Colonic mucosa (tissue), 4 donors: ENCODE data around the gene GBP1. TPM values are rescaled to one million over a fixed set of nuclear protein-coding genes. Genes with fewer than 3 reads are reported as not detected.

ENCODE experiments used
- DNase-seq: peaks from one replicate; pipeline ENCODE4 v3.0.0-alpha.2; 2020
- H3K27ac ChIP-seq: fragments of 200-600 bp; one replicate; pipeline ENCODE4 v1.8.0; 2021
- H3K27me3 ChIP-seq: fragments of 200-600 bp; one replicate; pipeline ENCODE4 v1.8.0; 2021
- H3K36me3 ChIP-seq: fragments of 200-600 bp; one replicate; pipeline ENCODE4 v1.8.0; 2021
- H3K4me1 ChIP-seq: fragments of 200-600 bp; one replicate; pipeline ENCODE4 v1.8.0; 2021; ENCODE audit warnings: mild to moderate bottlenecking
- H3K4me3 ChIP-seq: fragments of 200-600 bp; one replicate; pipeline ENCODE4 v1.8.0; 2021
- H3K9ac ChIP-seq, 2 donors: one replicate each; pipeline ENCODE4 v1.7.0; 2013; ENCODE audit warnings: control low read depth in 2 of 2, low read depth in 2 of 2, low read length in 2 of 2
- H3K9me3 ChIP-seq: fragments of 200-600 bp; one replicate; pipeline ENCODE4 v1.8.0; 2021
- CTCF ChIP-seq: fragments of 200-600 bp; IDR thresholded peaks from one replicate; pipeline ENCODE4 v1.8.0; 2022; ENCODE audit warnings: antibody characterized with exemption, mild to moderate bottlenecking
- intact Hi-C: fragments of 100-400 bp; cut with DNase I; formaldehyde crosslinking; loops from one replicate; pipeline ENCODE4 v1.14.1; 2022
- total RNA-seq, 2 donors: library from RNA; stranded (reverse); fragmentation: NEBNext Ultra II Directional in 1 of 2; extraction: Animal tissue kit (Norgen Biotek cat#: 25700) in 1 of 2; gene quantifications; one replicate each; pipeline ENCODE4 v1.2.1, GENCODE V29; 2021
- donor health status: healthy.
- donor health status: DM: no; HTN: no; CAD: no.
- donor health status: DM: no; HTN: no; CAD: no.

The GBP1 gene
- total RNA-seq, 2 donors from 2014 or later = 15.0 to 25.9 TPM

GRCh38 chr1:89102021-89102420, 37.0 kb upstream of the GBP1 start:
- no peaks in the 10 kb centered on the region for H3K36me3 ChIP-seq
- no peaks in the 10 kb centered on the region for H3K9me3 ChIP-seq
- no peak for DNase-seq
- no peaks in the 10 kb centered on the region for H3K4me1 ChIP-seq
- no peaks in the 10 kb centered on the region for H3K27me3 ChIP-seq
- no peak overlapping the region for H3K27ac ChIP-seq
- intact Hi-C loops = no loop called here
- TF ChIP-seq CTCF = no peak
- no peak overlapping the region for H3K4me3 ChIP-seq
- H3K9ac ChIP-seq = no peak overlapping the region

GRCh38 chr1:89100412-89100811, 35.4 kb upstream of the GBP1 start:
- Histone ChIP-seq H3K9me3 (no peaks in the 10 kb centered on the region), H3K4me1 (no peaks in the 10 kb centered on the region), H3K4me3 (no peak overlapping the region), H3K36me3 (no peaks in the 10 kb centered on the region), H3K27me3 (no peaks in the 10 kb centered on the region), H3K27ac (no peak overlapping the region), H3K9ac (no peak overlapping the region)
- no peak for TF ChIP-seq CTCF
- no peak for DNase-seq
- intact Hi-C loops = no loop called here

GRCh38 chr1:89098857-89099256, 33.8 kb upstream of the GBP1 start:
- intact Hi-C loops = no loop called here
- DNase-seq = no peak

GRCh38 chr1:89095737-89096136, 30.7 kb upstream of the GBP1 start:
- Histone ChIP-seq H3K36me3 (no peaks in the 10 kb centered on the region), H3K9me3 (no peaks in the 10 kb centered on the region), H3K27me3 (no peaks in the 10 kb centered on the region), H3K27ac (no peak overlapping the region), H3K4me3 (no peak overlapping the region), H3K9ac (no peak overlapping the region), H3K4me1 (no peaks in the 10 kb centered on the region)
- no peak for DNase-seq
- intact Hi-C loops = no loop called here
- no peak for TF ChIP-seq CTCF

More at GRCh38 chr1:89098857-89099256, 33.8 kb upstream of the GBP1 start:
- no peaks in the 10 kb centered on the region for H3K9me3 ChIP-seq
- H3K4me1 ChIP-seq = no peaks in the 10 kb centered on the region
- no peaks in the 10 kb centered on the region for H3K36me3 ChIP-seq
- TF ChIP-seq CTCF = no peak
- no peaks in the 10 kb centered on the region for H3K27me3 ChIP-seq
- H3K4me3 ChIP-seq = no peak overlapping the region
- no peak overlapping the region for H3K27ac ChIP-seq
- H3K9ac ChIP-seq = no peak overlapping the region

GRCh38 chr1:89089962-89090361, 25.0 kb upstream of the GBP1 start:
- no peak overlapping the region for H3K4me3 ChIP-seq
- intact Hi-C loops = no loop called here
- H3K4me1 ChIP-seq = no peaks in the 10 kb centered on the region

More at GRCh38 chr1:89089962-89090361, 25.0 kb upstream of the GBP1 start:
- Histone ChIP-seq H3K27ac (no peak overlapping the region), H3K9ac (no peak overlapping the region), H3K9me3 (no peaks in the 10 kb centered on the region), H3K27me3 (no peaks in the 10 kb centered on the region), H3K36me3 (no peaks in the 10 kb centered on the region)
- TF ChIP-seq CTCF = no peak
- DNase-seq = no peak
